GM12878 (cell line): ENCODE measurements around the gene TCF4. TPM values are rescaled to one million over a fixed set of nuclear protein-coding genes. Genes with fewer than 3 reads are reported as not detected.

Source experiments
- ATAC-seq: fragments of 200-7000 bp; cut with Tn5 transposase; 3 replicates; pipeline ENCODE4 v1.9.1; 2020; ENCODE audit warnings: mild to moderate bottlenecking, moderate library complexity
- BruUV-seq: library from RNA; stranded (reverse); fragments of 400-500 nt; replicated peaks from 2 replicates; lab custom pipeline; 2021; lab: Mats Ljungman, UMichigan
- CTCF ChIA-PET: fragments of 300-600 bp; sonication (Branson Sonifier 250); formaldehyde crosslinking; extraction: SDS; loops from one replicate; lab custom pipeline; 2021; ENCODE audit warnings: inconsistent platforms; lab: Yijun Ruan, JAX
- POLR2A ChIA-PET: fragments of 350-600 bp; formaldehyde crosslinking; extraction: SDS; loops from one replicate; lab custom pipeline; 2021; ENCODE audit warnings: inconsistent platforms; lab: Charles Lee
- RAD21 ChIA-PET: fragments of 300-600 bp; sonication (Branson Sonifier 250); formaldehyde crosslinking; loops from one replicate; lab custom pipeline; 2023; ENCODE audit warnings: antibody characterized with exemption; ENCODE audit not compliant: unreplicated experiment; lab: Charles Lee
- SMC1A ChIA-PET: fragments of 300-600 bp; sonication (Branson Sonifier 250); formaldehyde crosslinking; loops from one replicate; lab custom pipeline; 2023; ENCODE audit not compliant: unreplicated experiment, uncharacterized antibody; lab: Charles Lee
- DNase-seq: peaks from one replicate; pipeline ENCODE4 v3.0.0-alpha.2; 2011; ENCODE audit warnings: low read depth, low spot score
- FAIRE-seq: peaks from 3 replicates; lab custom pipeline; 2011; peaks lifted over from hg19 to GRCh38; lab: Jason Lieb, UNC
- H2AFZ ChIP-seq: 2 replicates; pipeline ENCODE4 v1.6.0; 2011; ENCODE audit warnings: low read depth, low read length, control low read depth; ENCODE audit not compliant: control insufficient read depth
- H3K27ac ChIP-seq: 2 replicates; pipeline ENCODE4 v1.5.1; 2011; ENCODE audit warnings: control low read depth; ENCODE audit not compliant: control insufficient read depth, insufficient read depth
- H3K27me3 ChIP-seq, 2 experiments: replicated peaks in 1 of 2; 2 replicates each; pipeline versions ENCODE4 v1.6.0 to v1.6.1; 2011; ENCODE audit warnings: low read length in 1 of 2; ENCODE audit not compliant: control insufficient read depth in 2 of 2, insufficient read depth in 2 of 2
- H3K36me3 ChIP-seq, 2 experiments: 2 replicates each; pipeline ENCODE4 v1.5.1; 2011; ENCODE audit warnings: low read length in 1 of 2; ENCODE audit not compliant: control insufficient read depth in 2 of 2, insufficient read depth in 2 of 2
- H3K4me1 ChIP-seq: 2 replicates; pipeline ENCODE4 v1.6.1; 2011; ENCODE audit warnings: mild to moderate bottlenecking, low read length, moderate library complexity, mixed read lengths; ENCODE audit not compliant: control insufficient read depth, insufficient read depth
- H3K4me2 ChIP-seq: 2 replicates; pipeline ENCODE4 v1.6.0; 2011; ENCODE audit warnings: control low read depth; ENCODE audit not compliant: control insufficient read depth, insufficient read depth
- H3K4me3 ChIP-seq: fragments of 200-600 bp; sonication (generic); 2 replicates; pipeline ENCODE4 v1.5.1; 2016
- H3K79me2 ChIP-seq: 2 replicates; pipeline ENCODE4 v1.6.0; 2011; ENCODE audit warnings: low read length; ENCODE audit not compliant: control insufficient read depth, insufficient read depth
- H3K9ac ChIP-seq: 2 replicates; pipeline ENCODE4 v1.8.0; 2011; ENCODE audit warnings: low read length, control low read depth, mixed read lengths; ENCODE audit not compliant: control insufficient read depth, insufficient read depth
- H3K9me3 ChIP-seq: replicated peaks from 3 replicates; pipeline ENCODE4 v1.5.1; 2011; ENCODE audit warnings: mild to moderate bottlenecking, low read length; ENCODE audit not compliant: control insufficient read depth, insufficient read depth
- H4K20me1 ChIP-seq: 2 replicates; pipeline ENCODE4 v1.6.0; 2011; ENCODE audit not compliant: control insufficient read depth, insufficient read depth
- CBFB ChIP-seq: IDR thresholded peaks from 2 replicates; pipeline ENCODE4 v1.6.1; 2016; ENCODE audit warnings: antibody characterized with exemption, low read depth
- CHD1 ChIP-seq: IDR thresholded peaks from 2 replicates; pipeline ENCODE4 v1.6.1; 2012; ENCODE audit warnings: low read depth, low read length, improper control_type of control experiment
- E2F8 ChIP-seq: fragments of 450-650 bp; IDR thresholded peaks from 2 replicates; pipeline ENCODE4 v1.6.1; 2018; ENCODE audit warnings: mild to moderate bottlenecking, low read depth, moderate library complexity; ENCODE audit not compliant: partially characterized antibody
- EED ChIP-seq: sonication (generic); IDR thresholded peaks from 2 replicates; pipeline ENCODE4 v1.6.1; 2016; ENCODE audit warnings: antibody characterized with exemption, low read depth
- JUND ChIP-seq: IDR thresholded peaks from 2 replicates; pipeline ENCODE4 v1.6.1; 2012; ENCODE audit warnings: low read depth, mild to moderate bottlenecking, low read length, improper control_type of control experiment, moderate library complexity
- KAT2A ChIP-seq: conservative IDR thresholded peaks from 2 replicates; pipeline ENCODE4 v1.6.1; 2011; ENCODE audit warnings: low read depth, low read length; ENCODE audit not compliant: control insufficient read depth
- MTA2 ChIP-seq: fragments of 450-650 bp; IDR thresholded peaks from 2 replicates; pipeline ENCODE4 v1.6.1; 2016; ENCODE audit warnings: low read depth, mild to moderate bottlenecking, moderate library complexity
- NBN ChIP-seq: fragments of 450-650 bp; IDR thresholded peaks from 2 replicates; pipeline ENCODE4 v1.6.1; 2016
- NKRF ChIP-seq: fragments of 450-650 bp; conservative IDR thresholded peaks from 2 replicates; pipeline ENCODE4 v1.6.1; 2017; ENCODE audit warnings: mild to moderate bottlenecking, moderate library complexity
- NR2C1 ChIP-seq: fragments of 450-650 bp; IDR thresholded peaks from 2 replicates; pipeline ENCODE4 v1.6.1; 2017; ENCODE audit warnings: antibody characterized with exemption, mild to moderate bottlenecking, moderate library complexity
- PAX8 ChIP-seq: fragments of 450-650 bp; IDR thresholded peaks from 2 replicates; pipeline ENCODE4 v1.6.1; 2017; ENCODE audit warnings: mild to moderate bottlenecking, moderate library complexity
- RCOR1 ChIP-seq: conservative IDR thresholded peaks from 2 replicates; pipeline ENCODE4 v1.6.1; 2012; ENCODE audit warnings: low read depth, low read length, improper control_type of control experiment
- RFX5 ChIP-seq: IDR thresholded peaks from 2 replicates; pipeline ENCODE4 v1.6.1; 2011; ENCODE audit warnings: low read depth, low read length, improper control_type of control experiment
- SUZ12 ChIP-seq: fragments of 200-600 bp; sonication (generic); IDR thresholded peaks from one replicate; pipeline ENCODE4 v1.6.1; 2018; ENCODE audit warnings: antibody characterized with exemption, mild to moderate bottlenecking; ENCODE audit not compliant: unreplicated experiment
- TAF1 ChIP-seq: IDR thresholded peaks from 2 replicates; pipeline ENCODE4 v1.6.1; 2011; ENCODE audit warnings: mild to moderate bottlenecking, low read depth, low read length, borderline replicate concordance
- TCF7 ChIP-seq: IDR thresholded peaks from 2 replicates; pipeline ENCODE4 v1.6.1; 2014; ENCODE audit warnings: antibody characterized with exemption, borderline replicate concordance
- ZNF217 ChIP-seq: fragments of 450-650 bp; IDR thresholded peaks from 2 replicates; pipeline ENCODE4 v1.6.1; 2017; ENCODE audit warnings: antibody characterized with exemption, mild to moderate bottlenecking
- ZSCAN29 ChIP-seq: fragments of 450-650 bp; IDR thresholded peaks from 2 replicates; pipeline ENCODE4 v1.6.1; 2017; ENCODE audit warnings: mild to moderate bottlenecking, moderate library complexity
- WGBS: methylation state at CpG from one replicate; pipeline ENCODE4 v1.1.6; 2016; ENCODE audit warnings: low lambda C conversion rate; ENCODE audit not compliant: insufficient replicate concordance, insufficient coverage; ENCODE audit errors: missing lambda C conversion rate; 5-methylcytosine and 5-hydroxymethylcytosine counted together
- in situ Hi-C: fragments of 300-500 bp; cut with MboI; formaldehyde crosslinking; loops from 9 replicates; pipeline ENCODE4 v1.14.3; 2018; ENCODE audit warnings: mixed read lengths
- intact Hi-C: fragments of 100-400 bp; cut with micrococcal nuclease; formaldehyde crosslinking; loops from one replicate; pipeline ENCODE4 v1.14.2; 2022; ENCODE audit not compliant: unreplicated experiment
- polyA plus RNA-seq, 11 experiments: library from polyadenylated mRNA; depleted of rRNA in 4 of 11; unstranded in 6 of 11; stranded (reverse) in 5 of 11; fragments of >200 nt; fragmentation: Nextera tagmentation in 4 of 11; fragmentation: Illumina TruSeq in 1 of 11; extraction: Ambion mirVana in 4 of 11; extraction: Trizol in 1 of 11; gene quantifications; 1 replicate in 1 of 11; 2 replicates in 10 of 11; pipeline versions ENCODE4 v1.2.1 to v1.2.3, GENCODE V29; 2011 to 2016; ENCODE audit warnings: inconsistent platforms in 2 of 11, missing spikeins in 2 of 11, low read depth in 1 of 11
- total RNA-seq, 4 experiments: library from RNA; depleted of rRNA in 3 of 4; stranded (reverse); fragments of >200 nt in 3 of 4; fragmentation: Illumina TruSeq in 1 of 4; extraction: Trizol in 1 of 4; gene quantifications; 2 replicates each; pipeline versions ENCODE4 v1.2.1 to v1.2.3, GENCODE V29; 2013 to 2021
- TF ChIP-seq, protein P1 (sequence below): IDR thresholded peaks from 2 replicates; pipeline ENCODE4 v1.6.1; 2011; ENCODE audit warnings: low read depth, mild to moderate bottlenecking, low read length, moderate library complexity, borderline replicate concordance; ENCODE audit errors: extremely low read depth

TCF4 gene
- total and polyA plus RNA-seq, 10 of the 15 experiments (the other 5 are each of a cell fraction or from before 2014, with no cell fraction given), result 15.2 to 94.0 (median 31.5) TPM

DNA sequence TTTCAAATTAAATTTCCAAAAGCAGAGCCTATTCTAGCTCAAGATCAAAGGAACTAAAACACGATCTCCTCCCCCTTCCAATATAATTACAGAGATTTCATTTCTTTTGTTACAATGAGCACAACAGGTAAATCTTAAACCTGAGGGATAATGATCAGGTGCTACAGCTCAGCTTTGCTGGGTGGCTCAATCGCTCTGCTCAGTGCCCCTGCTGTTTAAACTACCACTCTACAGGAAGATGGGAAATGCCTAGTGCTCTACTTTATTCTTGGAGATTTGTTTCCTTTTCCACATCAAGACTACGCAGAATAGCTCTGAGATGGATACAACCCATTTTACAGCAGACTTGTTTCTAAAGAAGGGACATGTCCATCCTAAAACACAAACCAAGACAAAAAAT lies 162.3 kb downstream of the TCF4 start:
- CTCF ChIA-PET, result interaction anchor here (0.5 to 1.6 kb wide), 6 partner anchors 9 to 889 kb away, joined by 3 to 7 read pairs (median 4); no protein-coding TSS in a partner anchor

More for the DNA sequence above, 162.3 kb downstream of the TCF4 start:
- H3K4me2 ChIP-seq, result no peak overlapping the region
- FAIRE-seq (no peak), DNase-seq (no peak), ATAC-seq (no peak)
- RAD21 ChIA-PET, result no interaction called here
- H3K4me3 ChIP-seq, result no peak overlapping the region
- H3K27me3 ChIP-seq, result peaks cover 2 to 5% of the 10 kb centered on the region in 2 experiments; a peak in 3 of 4 replicates
- no peak overlapping the region for H3K9ac ChIP-seq
- no peak overlapping the region for H3K27ac ChIP-seq
- TF ChIP-seq NKRF (no peak), TCF7 (no peak), MTA2 (no peak), RFX5 (no peak), PAX8 (no peak), ZNF217 (no peak), SUZ12 (no peak), E2F8 (no peak), ZSCAN29 (no peak), TAF1 (no peak), NBN (no peak), RCOR1 (no peak), KAT2A (no peak), JUND (no peak), CBFB (no peak), CHD1 (no peak), EED (no peak), NR2C1 (no peak)
- TF ChIP-seq, protein P1, sequence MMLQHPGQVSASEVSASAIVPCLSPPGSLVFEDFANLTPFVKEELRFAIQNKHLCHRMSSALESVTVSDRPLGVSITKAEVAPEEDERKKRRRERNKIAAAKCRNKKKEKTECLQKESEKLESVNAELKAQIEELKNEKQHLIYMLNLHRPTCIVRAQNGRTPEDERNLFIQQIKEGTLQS, result no peak
- H4K20me1 ChIP-seq, result no peaks in the 10 kb centered on the region
- no peaks in the 10 kb centered on the region for H3K9me3 ChIP-seq
- no peaks in the 10 kb centered on the region for H3K4me1 ChIP-seq
- H3K36me3 ChIP-seq, result no peaks in the 10 kb centered on the region
- no peak overlapping the region for H2AFZ ChIP-seq
- H3K79me2 ChIP-seq, result no peaks in the 10 kb centered on the region
- SMC1A ChIA-PET, result interaction anchor here (0.6 to 2.0 kb wide), 4 partner anchors 10 to 78 kb away, joined by 3 to 6 read pairs (median 4); no protein-coding TSS in a partner anchor
- intact Hi-C loops (no loop called here), in situ Hi-C loops (no loop called here)
- POLR2A ChIA-PET, result interaction anchor here (0.6 kb wide), 1 partner anchor 9 kb away, joined by 3 read pairs; no protein-coding TSS in a partner anchor
- 34% methylated on average over 3 of the region's 3 CpGs for WGBS
- BruUV-seq, result no TSS peak
